ENCODE data around the gene FREM1.

Gene FREM1

DNA sequence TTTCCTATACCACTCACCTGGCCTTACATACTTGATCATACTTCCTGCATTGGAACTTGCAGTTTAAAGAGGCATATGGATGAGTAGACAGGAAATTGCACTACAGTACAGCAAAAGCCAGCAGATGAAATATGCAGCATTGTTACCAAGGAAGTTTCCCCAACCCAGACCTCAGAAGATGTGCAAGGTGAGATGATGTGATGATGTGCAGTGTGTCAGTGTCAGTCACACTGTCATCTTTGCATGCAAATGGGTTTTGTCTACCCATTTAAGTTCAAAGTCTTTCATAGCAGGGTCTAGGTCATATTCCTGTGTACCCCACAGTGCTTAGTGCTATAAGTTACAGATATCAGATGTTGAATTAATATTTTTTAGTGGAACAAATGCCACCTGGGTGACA is 98.4 kb downstream of the FREM1 start:
- no peak for DNase-seq

DNA sequence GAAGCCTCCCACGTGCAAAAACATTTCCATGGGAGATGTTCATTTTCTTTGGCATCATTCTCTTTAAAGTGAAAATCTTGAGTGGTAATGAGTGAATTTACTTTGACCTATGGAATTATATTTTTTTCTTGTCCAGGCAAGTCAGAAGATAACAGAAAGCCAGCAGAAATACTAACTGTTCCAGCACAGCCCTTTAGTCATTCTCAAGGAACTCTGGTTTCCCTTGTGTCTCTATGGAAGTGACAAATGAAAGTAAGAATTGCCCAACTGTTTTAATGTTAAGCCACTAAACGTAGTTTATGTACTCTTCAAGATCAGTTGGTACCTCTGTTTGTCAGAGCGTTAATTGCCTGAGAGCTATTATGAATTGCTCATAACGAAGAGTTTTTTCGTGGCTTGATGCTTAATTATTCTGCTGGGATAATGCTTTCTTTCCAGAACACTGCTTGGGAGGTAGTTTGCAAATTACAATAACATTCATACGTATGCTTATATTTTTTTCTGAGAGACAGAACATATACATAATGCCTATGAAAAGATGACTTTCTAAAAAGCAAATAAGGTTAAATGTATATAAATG is 103.2 kb downstream of the FREM1 start:
- DNase-seq: no peak

DNA sequence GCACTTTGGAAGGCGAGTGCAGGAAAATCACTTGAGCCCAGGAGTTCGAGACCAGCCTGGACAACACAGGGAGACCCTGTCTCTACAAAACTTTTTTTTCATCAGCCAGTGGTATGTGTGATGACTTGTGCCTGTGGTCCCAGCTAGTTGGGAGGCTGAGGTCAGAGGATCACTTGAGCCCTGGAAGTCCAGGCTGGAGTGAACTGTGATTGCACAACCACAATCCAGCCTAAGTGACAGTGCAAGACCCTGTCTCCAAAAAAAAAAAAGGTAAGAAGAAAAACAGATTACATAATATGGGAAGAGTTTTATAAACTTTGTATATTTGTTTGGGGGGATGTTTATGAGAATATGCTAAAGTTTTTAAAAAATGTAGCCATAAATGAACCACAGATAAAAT is 111.2 kb downstream of the FREM1 start:
- DNase-seq: no peak

DNA sequence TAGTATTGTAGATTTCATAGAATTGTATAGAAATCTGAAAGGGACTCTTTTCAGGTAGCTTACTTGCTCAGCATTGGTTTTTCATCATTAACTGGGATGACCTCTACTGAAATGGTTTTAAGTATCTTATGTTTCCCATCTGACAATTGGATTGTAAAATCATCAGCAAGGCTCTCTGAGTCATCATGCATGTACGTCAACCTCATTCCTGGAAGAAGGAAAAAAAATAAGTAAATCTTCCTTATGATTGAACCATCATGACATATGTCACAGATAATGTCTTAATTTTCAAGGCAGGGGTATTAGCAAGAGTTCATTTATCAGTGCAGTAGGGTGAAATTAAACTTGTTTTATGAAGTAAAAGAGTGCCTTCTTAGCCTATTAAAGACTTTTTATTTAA is 112.8 kb downstream of the FREM1 start:
- no peak for DNase-seq

DNA sequence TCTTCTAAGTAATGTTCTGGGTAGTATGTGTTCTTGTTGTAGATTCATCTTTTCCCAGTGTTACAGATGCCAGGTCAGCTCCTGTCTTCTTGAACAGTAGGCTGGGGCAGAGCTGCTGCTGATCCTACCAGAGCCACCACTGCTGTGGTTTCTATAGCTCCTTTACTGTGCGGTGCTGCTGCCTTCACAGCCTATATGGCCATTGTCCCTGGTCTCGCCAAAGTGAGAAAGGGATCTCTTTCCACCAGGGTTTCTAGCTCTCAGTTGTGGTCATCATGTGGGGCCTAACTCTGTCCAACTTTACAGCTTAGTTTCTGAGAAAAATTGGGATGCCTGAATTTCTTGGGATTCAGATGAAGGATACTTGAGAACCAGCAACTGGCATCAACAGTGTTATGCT is 116.8 kb downstream of the FREM1 start:
- no peak for DNase-seq

DNA sequence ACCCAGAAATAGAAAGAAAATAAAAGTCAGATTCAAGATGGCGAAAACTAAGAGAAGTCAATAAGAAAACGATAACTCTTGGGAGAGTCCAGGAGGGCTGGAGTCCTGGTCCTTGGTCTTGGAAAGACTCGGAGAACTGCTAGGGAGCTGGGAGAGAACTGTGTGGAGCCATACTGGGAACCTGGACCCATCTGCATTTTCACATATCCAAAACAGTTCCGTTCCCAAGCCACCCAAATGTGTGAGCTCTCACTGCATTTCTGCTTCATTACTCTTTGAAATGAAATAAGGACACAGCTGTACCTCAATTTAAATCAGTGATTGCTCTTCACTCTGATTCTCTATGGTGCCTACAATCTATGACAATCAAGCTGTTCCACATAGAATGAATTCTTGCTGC is 119.6 kb downstream of the FREM1 start:
- DNase-seq: no peak

DNA sequence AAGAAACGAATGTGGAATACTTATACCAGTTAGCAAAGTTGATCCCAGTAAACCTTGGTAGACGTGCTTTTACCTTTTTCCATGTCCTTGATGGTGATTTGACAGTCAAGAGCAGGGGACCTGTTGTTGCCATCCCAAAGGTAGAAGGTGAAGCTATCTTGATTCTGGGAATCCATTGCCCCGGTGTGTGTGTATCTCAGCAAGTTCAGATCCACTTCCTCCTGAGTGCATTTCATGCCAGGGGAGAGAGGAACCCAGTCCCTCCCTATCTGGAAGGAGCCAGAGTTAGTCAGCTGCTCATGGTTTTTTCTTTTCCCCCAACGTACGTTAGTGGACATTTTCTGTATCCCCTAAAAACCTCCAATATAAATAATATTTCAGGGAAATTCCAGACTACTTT is 121.4 kb downstream of the FREM1 start:
- no peak for DNase-seq

DNA sequence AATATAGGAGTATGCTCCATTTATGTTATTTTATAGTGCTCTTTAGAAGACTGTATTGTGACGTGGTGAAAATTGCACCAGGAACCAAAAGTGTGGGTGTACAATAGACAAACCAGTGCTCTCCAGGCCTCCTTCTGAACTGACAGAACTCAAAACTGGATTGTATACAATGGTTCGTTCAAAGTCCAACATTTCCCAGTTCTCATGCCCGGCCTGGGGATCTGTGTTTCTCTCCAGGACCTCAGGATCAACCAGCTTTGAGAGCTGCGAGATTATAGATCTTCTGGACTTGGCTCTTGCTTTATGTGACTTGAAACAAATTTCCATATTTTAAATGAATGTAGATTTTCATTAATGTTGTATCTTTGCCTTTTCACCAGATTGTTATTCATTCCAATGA is 126.9 kb downstream of the FREM1 start:
- DNase-seq: no peak

DNA sequence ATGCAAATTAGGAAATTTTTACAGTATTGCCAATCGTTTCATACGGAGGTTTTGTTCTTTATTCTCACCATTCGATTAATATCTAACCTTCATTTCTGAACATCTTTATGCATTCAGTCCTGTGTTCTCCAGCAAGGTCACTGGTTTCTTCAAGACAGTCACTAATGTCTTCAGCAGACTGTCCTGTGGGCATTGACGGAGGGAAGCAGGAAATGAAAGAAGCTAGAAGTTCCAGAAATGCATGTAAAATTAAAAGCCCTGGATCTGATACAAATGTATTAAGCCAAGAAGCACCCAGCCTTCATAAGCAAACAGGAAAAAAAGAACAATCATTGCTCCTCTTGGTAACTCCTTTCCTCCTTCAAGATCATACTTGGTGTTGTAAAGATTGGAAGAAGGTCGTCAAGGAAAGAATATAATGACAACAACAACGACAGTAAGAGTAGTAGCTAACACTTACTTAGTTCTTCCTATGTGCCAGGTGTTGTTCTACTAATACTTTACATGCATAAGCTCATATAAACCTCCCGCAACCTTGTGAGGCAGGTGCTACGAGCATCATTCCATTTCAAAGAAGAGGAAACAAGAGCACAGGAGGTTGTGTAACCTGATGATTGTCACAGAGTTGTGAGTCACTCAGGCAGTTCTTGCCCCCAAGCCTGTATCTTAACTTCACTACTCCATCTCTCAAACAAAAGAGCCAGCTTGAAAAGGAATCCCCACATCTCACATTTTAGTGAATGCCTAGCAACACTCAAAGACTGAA is 127.8 kb downstream of the FREM1 start:
- no peak for DNase-seq

DNA sequence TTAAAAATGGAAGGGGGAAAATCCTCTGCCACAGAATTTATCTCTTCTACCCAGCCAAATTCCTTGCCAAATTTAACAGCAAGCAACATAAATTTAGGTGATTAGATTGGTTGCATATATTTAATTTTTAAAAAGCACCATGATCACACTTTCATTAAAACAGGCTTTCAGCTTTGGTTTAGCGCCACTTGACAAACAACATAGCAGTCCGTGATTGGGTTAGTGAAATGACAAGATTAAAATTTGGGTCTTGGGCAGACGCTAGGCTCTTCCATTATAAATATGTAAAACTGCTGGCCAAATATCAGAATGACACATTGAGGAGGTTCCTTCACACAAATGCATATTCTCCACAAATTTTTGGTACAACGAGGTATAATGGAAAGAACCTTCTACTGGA is 129.5 kb downstream of the FREM1 start:
- no peak for DNase-seq

DNA sequence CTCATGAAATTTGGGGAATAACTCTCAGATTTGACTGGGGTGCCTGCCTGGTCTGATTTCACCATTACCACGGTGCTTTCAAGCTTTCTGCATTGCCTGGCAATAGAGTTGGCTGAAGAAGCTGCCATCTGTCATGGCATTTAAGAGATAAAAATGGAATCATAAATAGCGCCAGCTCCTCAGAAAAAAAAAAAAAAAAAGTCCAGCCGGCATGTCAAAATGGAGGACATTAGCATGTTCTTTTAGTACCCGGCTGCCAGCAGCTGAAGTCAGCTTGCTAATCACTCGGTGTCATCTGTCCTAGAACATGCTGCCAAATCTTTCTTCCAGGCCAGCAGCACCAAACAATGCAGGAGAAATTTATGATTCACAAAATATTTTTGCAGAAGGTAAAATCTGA is 130.0 kb downstream of the FREM1 start:
- no peak for DNase-seq

DNA sequence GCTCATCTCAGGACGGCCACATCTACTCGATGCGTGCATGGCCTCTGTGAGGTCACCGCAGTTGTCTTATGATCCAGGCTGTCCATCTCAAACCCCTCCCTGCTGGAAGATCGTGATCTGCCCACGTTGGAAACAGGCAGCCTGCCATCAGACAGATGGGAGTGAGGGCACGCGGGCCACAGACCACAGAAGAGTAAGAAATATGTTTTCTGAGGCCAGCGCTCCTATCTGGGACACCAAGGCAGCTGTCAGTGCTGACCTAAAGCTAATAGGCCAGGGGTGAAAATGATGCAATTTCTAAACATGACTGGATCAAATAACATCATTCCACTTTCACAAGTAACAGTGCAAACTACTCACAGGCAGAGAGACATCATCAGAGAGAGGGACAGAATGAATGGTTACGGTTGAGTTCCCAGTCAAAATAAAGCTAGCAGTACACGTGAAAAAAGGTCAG is 130.6 kb downstream of the FREM1 start:
- no peak for DNase-seq

DNA sequence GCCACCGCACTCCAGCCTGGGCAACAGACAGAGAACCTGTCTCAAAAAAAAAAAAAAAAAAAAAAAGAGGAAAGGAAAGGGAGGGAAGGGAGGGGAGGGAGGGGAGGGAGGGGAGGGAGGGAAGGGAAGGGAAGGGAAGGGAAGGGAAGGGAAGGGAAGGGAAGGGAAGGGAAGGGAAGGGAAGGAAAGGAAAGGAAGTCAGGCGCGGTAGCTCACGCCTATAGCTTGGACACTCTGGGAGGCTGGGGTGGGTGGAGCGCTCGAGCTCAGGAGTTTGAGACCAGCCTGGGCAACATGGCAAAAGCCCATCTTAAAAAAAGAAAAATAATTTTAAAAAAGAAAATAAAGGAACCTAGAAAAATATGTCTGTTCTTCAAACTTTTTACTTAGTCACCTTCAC is 131.7 kb downstream of the FREM1 start:
- no peak for DNase-seq

DNA sequence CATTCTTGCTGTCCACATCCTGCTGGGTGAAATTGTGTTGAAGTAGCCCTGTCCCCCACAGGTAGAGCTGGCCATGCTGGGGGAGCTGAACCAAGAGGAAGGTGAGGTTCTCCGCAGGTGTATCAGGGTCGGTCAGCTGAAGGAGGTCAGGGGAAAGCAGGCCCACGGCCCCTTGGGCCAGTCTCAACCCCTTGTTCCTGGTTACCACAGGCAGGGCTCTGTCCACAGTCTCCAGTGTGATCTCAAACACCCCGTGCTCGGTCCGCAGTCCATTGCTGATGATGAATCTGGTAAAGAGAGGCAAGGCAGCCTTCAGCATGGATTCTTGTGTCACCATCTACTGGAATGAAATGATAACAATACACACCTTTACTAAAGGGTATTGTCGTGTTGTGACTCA is 134.3 kb downstream of the FREM1 start:
- DNase-seq: no peak

DNA sequence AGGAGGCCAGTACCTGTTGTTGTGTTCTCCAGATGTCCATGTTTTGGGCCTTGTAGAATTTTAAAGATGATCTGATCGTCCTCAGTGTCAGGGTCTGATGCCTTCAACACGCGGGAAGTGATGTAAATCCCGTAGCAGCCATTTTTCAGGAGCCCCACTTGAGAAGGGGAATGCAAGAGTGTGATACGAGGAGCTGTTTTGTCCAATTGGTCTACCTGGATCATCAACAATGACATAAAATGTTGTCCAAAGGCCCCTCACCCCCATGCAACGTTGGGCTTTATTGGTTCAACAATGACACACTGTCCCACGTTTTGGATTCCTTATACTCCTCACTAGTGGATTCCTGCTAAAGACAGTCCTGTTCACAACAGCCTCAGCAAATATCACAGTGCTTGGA is 139.6 kb downstream of the FREM1 start:
- DNase-seq: no peak

DNA sequence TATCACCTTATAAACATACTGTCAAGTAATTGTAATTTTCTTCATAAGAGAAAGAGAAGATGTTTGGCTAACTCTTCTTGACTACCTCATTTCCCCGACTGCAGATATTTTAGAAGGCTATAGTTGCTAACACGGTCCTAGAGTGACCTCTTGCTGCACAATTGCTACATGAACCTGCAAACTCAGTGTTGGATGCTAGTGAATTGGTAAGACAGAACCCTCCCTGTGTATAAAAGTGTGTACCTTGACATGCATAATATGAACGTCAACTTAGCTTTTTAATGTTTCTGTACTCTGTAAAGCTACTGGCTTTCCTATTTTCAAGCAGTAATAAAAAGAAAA is 141.0 kb downstream of the FREM1 start:
- DNase-seq: no peak

DNA sequence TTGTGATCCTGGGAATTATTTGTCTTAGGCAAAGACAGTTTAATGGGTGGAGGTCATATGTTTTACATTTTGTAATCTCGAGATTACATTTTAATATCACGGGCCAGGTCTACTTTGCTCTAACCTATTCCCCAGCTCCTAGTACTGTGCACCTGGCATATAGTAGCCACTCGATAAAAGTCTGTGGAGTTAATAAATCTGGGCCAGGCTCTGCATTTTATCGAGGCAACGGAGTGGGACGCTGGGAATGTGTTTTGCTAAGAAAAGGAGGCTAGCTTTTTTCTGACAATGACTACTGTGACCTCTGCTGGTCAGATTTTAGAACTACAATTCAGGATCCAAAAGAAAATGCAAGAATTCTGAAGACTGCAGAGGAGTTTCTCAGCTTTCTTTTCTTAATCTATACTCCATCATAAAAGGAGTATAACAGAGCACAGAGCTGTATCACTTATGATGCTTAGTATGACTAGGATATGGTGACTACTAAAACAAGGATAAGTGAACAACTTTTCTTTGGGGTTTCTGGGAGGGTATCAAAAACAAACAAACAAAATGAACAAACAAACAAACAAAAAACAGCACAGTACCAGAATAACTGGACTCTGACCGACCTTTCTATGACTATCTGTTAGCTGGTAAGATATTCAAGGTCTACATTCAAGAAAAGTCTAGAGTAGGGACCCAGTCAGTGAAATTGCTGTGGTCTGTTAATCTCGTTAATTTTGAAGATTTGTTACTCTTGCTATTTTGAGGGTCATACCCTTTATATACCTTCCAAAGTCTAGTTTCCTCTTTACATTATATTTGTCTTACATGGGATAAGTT is 141.6 kb downstream of the FREM1 start:
- DNase-seq: no peak

DNA sequence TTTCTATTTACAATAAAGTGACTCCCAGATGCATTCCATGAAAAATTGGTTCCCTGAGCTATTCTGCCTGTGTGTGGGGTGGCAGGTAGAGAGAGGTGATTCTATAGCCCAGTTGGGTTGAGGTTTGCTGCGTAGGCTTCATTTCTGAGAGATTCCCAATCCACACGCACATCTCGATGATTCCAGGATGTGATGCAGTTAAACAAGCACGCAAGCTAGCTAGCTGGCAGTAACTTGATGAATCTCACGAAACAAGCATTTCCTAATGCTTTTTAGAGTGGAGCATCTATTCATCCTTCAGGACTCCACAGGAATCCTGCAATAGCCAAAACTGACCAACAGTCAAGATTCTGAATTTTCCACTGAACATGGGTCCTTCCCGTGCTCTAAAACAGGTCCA is 143.9 kb downstream of the FREM1 start:
- DNase-seq: no peak

DNA sequence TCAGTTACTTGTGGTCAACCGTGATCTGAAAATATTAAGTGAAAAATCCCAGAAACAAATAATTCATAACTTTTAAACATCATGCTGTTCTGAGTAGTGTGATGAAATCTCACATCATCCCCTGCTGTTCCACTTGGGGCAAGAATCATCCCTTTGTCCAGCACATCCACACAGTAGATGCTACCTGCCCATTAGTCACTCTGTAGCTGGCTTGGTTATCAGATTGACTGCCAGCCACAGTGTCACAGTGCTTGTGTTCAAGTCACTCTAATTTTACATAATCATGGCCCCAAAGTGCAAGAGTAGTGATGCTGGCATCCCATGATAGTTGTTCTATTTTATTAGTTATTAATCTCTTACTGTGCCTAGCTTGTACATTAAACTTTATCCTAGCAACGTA is 148.6 kb downstream of the FREM1 start:
- DNase-seq: no peak

DNA sequence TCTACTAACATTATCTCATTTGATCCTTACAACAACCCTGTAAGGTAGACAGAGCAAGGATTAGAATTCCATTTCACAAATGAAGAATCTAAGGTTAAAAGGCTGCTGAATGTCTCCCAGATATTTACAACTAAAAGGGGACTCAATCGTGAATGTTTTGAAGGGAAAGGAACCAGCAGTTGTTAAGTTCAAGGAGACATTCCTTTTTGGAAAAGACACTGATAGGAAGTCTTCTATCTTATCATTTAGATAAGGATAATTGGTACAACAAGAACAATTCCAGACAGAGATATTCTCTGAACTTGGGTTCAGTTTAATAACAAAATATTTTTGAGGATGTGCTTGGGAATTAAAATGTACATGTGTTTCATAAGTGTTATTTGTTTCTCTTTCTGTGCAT is 150.2 kb downstream of the FREM1 start:
- DNase-seq: no peak

DNA sequence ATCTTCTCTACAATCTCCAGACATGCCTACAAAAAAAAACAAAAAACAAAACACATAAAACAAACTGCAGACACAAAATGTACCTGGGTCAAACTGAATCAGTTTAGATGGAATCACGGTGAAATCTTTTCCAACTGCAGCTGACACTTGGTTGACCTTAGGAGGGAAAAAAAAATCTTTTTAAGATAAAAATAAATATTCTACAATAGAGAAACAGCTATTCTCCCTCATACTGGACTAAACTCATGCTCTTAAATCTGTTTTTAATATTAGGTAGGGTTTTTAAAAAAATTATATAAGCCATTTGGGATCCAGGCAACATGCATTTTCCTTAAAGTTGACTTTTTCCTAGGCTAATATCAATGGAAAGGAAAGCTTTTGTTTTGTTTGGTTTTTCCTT is 153.9 kb downstream of the FREM1 start:
- no peak for DNase-seq

DNA sequence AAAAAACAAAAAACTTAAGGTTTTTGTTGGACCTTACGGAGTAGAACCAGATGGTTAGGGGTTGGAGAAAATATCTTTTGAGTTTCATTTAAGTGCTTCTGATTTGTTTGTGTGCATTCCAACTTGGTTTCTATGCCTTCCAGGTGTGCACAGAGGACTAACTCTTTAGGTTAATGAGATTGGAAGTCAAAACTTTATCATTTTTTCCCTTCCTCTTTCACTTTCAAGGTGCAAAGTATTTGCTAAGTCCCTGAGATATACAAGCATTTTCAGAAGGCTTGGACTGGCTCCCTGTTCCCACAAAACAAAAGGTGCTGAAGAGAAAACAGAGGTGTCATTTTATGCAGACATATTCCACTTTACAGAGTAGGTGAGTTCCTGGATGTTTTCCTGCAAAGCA is 157.4 kb downstream of the FREM1 start:
- no peak for DNase-seq

DNA sequence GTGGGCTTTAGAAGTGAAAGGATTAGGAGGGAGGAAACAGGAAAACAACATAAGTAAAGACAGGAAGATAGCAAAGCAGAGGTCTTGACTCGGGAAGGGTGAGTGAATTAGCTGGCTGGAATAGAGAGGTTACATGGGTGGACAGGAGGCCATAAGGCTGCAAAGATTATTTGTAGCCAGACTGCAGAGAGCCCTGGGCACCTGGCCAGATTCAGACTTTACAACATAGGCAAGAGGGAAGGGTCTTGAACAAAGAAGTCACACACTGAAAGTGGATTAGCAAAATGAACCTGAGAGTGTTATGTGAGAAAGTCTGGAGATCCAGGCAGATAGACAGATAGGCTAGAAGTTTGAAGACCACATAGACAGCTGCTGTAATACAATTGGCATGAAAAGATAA is 158.0 kb downstream of the FREM1 start:
- DNase-seq: no peak

DNA sequence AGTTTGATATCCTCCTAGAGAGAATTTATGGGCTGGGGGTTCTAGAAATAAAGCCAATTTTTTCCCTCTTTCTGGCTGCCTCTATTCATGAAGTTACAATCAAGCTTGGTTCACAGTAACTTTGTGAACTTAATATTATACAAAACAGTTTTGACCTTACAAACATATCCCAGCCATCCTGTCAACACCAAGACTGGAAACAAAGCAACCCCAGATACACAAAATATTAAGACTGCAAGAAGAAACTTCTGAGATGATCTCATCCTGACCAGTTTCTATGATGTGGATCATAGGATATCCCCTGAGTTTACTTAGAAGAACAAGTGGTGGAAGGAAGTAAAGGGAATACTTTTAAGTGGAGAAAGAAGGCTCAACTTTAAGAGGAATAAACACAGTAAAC is 159.4 kb downstream of the FREM1 start:
- DNase-seq: no peak

All from activated CD4-positive, CD25-positive, alpha-beta regulatory T cell (primary cell).